HG02852 (cell line): ENCODE data around the gene KAT7.
"Not testable (repeated sequence)": the region's sequence is repeated elsewhere in the genome, so short reads cannot be mapped to it uniquely, and the experiment has no call there.

Source experiments
- ATAC-seq: cut with Tn5 transposase; IDR thresholded peaks from one replicate; pipeline ENCODE4 v1.9.1; 2021; ENCODE audit warnings: mild to moderate bottlenecking, moderate library complexity; ENCODE audit not compliant: unreplicated experiment

The KAT7 gene

GRCh38 chr17:49798182-49798581 is 9.7 kb downstream of the KAT7 start:
- ATAC-seq = no peak

- ATAC-seq = no peak
Measured at GRCh38 chr17:49798738-49799137, 10.3 kb downstream of the KAT7 start.

GRCh38 chr17:49809056-49809455 is 20.6 kb downstream of the KAT7 start:
- no peak for ATAC-seq

DNA sequence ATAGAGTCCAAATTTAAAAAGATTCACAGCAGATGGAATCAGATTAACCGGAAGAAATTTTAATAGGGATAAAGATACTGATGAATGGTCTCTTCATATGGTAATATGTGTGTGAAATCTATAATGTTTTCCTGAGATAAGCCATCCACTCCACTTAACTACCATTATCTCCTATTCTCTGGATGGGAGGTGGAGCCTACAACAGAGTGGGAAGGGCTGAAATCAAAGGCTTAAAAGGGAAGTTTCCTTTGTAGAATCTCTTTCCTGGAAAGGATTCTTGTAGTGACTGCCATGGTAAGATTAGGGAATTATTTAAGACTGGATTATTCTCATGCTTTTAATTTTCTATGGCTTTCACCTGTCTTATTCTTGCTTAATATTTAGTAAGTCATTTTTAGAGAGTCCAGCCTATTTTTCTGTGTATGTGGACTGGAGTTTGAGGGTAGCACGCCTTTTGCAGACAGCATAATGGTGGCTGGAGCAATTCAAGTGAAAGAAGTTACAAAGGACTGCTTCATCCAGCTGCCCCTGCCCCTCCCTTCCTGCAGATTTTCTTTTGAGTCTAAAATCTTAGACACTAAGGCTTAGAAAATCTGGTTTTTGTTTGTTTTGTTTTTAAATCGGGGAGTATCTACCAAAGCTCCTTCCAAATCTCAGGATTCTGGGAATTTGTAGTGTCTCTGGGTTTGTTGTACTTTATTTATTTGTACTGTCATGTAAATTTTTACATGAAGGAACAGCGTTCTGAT is 26.5 kb downstream of the KAT7 start:
- ATAC-seq = no peak

DNA sequence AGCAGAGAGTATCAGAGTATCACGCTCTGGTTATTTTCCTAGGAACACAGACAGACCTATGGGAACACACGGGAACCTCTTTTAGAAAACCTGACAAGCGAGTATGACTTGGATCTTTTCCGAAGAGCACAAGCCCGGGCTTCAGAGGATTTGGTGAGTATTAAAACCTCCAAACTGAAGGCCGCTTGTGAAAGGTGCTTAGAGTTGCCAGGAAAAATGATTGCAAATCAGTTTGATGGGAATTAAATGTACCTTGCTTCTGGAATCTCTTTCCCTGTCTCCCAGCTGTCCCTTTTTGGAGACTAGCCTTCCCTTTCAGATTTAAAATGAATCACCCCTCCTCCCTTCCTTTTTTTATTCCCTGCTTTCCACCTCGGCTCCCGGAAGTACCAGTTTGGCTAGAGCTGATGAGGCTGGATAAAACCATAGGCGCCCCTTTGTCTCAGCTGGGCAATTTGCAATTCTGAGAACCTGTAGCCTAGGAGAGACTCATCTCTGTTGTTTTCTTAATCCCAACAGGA is 27.3 kb downstream of the KAT7 start:
- ATAC-seq = no peak

GRCh38 chr17:49817993-49818392 is 29.5 kb downstream of the KAT7 start:
- no peak for ATAC-seq

GRCh38 chr17:49819138-49819537 is 30.7 kb downstream of the KAT7 start:
- no peak for ATAC-seq

DNA sequence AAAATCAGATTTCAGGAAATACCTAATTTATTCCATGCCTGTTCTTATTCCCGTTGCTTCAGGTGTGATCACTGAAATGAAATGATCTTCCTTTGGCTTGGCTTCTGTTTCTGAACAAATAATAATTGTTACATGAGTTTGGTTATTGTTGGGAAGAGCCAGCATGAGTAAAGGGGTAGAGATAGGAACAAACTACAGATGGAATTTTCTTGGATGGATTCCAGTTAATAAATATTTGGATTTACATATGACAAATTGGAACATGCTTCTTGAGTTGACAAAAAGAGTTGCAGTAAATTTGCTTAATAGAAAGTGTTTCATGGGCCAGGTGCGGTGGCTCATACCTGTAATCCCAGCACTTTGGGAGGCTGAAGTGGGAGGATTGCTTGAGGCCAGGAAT is 31.2 kb downstream of the KAT7 start:
- ATAC-seq = no peak

GRCh38 chr17:49820773-49821172 is 32.3 kb downstream of the KAT7 start:
- ATAC-seq = no peak

DNA sequence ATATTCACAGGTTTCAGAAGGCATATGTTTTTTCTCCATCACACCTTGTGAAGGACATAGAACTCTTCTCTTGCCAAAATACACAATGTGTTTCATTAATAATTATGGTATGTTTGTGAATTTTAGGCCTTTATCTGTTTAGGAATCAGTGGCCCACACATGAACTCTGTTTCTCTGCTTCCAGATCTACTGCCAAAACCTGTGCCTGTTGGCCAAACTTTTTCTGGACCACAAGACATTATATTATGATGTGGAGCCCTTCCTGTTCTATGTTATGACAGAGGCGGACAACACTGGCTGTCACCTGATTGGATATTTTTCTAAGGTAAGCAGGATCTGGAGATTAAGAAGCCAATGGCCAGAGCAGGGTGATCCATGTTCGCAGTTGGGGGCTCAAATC is 33.0 kb downstream of the KAT7 start:
- no peak for ATAC-seq

DNA sequence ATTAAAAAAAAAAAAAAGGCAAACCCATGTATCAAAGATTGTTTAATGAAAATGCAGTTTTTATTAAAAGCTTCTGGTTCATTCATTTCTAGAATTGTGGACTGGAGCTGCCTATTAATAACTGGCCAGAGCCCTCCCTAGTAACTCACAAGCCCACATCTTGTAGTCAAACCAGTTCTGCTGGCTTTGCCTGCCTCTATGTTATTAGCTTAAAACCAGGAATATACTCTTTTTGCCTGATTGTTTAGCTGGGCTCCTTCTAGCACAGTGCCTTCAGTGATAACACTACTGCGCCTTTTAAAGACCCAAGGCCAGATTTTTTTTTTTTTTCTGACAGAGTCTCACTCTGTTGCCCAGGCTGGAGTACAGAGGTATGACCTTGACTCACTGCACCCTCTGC is 33.4 kb downstream of the KAT7 start:
- no peak for ATAC-seq

GRCh38 chr17:49822829-49823228 is 34.3 kb downstream of the KAT7 start:
- ATAC-seq = no peak

DNA sequence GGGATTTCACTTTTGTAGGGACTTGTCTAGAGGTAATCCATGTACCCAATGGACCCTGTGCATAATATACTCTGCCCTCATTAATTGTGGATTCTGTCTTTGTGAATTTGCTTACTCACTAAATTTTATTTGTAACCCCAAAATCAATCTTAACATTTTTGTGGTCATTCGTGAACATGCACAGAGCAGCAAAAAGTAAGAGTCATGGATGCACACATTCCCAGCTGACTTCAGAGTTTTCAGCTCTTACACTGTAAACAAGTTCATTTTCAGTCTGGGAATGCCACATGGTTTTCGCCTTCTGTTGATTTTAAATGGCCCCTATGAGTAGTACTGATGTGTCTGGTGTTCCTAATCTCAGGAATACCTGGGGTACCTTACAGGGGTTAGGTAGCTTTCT is 35.1 kb downstream of the KAT7 start:
- no peak for ATAC-seq

DNA sequence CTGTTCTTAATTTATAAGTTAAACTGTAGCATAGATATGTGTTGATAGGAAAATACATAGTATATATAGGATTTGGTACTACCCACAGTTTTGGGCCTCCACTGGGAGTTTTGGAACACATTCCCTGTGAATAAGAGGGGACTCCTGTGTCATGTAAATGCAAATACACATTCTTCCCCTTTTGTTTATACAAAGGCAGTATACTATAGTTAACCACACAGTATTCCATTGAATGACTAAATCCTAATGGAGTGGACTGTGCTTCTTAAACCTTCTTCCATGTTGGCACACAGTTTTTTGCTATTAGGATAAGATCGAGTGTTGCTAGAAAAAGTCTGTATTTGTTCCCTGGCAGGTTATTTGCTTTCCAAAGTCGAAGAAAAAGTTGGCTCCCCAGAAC is 37.2 kb downstream of the KAT7 start:
- ATAC-seq = no peak

DNA sequence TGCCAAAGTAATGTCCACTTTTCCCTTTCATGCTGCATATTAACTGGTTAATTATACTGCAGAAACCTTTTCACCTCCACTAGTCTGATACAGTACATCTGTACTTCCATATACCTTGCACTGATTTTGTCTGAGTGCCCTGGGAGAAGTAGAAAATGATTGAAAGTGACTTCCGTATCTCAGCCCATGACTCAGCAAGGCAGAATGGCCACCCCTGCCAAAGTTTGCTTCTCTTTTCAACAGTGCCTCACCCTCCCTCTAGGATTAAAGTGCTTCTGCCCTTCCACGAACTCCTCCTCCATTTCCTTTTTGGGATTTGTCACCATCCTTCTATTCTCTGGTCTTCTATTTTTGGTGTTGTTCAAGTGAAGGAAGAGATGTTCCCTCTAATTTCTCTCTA is 39.8 kb downstream of the KAT7 start:
- ATAC-seq = not testable (repeated sequence)

DNA sequence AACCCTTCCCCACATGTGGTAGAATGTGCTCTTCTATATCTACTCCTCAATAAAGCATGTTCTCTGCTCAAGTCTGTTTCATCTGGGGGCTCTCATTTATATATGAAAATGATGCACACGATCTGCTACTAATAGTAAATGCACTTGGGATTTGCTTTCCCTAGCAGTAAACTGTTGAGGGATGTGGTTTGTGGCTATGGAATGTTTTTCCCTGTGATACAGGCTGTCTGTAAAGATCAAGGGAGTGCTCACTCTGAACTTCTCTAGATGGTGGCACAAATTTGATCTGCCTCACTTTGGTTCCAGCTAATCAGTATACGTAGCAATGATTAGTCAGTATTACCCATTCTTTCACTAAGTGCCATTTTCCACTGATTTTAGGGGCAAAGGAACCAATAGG is 40.5 kb downstream of the KAT7 start:
- ATAC-seq = no peak

DNA sequence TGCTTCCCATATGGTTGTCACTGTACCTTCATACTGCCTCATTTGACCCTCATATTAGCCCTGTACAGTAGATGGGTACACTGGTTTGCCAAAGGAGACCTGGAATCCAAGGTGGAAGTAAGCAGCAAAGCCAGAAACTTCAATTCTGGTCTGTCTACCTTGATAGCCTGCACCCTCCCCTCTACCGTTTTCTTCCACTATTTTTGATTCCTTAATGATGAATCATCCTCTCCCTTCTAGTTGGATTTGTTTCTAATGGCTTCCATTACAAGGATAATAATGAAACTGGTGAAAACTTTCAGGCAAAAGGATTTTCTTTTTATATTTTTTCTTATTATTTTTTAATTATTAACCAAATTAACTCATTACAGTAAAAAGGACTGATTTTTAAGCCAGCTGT is 42.1 kb downstream of the KAT7 start:
- no peak for ATAC-seq

DNA sequence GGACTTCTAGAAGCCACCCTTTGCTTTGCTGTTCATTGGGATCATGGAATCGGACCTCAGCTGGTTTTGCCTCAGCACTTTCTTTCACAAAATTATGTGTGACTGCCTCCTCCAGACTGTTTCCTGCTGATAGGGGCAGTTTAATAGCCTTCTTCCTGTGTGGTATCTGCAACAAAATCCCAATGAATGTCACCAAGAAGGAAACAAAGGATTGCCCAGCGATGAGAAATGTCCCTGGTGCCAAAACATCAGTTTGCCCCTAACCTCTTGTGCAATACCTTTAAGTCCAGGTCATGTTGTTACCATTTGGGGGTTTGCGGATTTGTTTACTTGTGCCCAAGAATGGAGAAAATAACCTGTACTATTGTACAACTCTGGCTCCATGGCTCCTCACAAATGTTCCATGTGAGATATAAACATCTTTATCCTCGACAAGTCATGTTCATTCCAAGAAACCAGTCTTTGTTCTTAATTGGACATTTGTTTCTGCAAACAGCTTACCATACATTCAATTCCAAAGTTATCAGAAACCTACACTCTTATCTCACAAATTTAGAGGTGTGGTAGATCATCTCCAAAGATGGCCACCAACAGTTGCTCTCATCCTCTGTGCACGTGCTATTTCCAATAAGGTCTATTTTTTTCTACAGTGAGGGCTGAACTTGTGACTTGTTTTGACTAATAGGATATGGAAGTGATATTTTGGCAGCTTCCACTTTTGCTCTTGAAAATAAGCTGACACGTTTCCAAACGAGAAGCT is 44.5 kb downstream of the KAT7 start:
- no peak for ATAC-seq

- ATAC-seq = no peak
Measured at GRCh38 chr17:49834118-49834743, 45.8 kb downstream of the KAT7 start.

DNA sequence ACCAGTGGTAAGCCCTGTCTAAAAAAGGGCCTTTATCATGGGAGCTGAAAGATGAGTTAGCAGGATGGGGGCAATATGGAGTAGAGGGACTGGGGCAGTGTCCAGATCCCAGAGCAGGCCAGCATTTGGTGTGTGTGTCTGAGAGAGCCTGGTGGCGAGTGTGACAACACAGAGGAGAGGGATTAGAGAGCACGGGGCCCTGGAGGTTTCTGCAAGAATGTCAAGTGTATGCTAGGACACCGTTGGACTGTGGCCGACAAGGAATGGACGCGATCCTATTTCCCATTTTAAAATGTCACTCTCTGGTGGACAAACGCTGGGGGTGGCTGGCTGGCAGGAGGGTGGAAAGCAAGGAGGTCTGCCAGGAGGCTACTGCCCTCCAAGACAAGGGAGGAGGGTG is 47.0 kb downstream of the KAT7 start:
- no peak for ATAC-seq

DNA sequence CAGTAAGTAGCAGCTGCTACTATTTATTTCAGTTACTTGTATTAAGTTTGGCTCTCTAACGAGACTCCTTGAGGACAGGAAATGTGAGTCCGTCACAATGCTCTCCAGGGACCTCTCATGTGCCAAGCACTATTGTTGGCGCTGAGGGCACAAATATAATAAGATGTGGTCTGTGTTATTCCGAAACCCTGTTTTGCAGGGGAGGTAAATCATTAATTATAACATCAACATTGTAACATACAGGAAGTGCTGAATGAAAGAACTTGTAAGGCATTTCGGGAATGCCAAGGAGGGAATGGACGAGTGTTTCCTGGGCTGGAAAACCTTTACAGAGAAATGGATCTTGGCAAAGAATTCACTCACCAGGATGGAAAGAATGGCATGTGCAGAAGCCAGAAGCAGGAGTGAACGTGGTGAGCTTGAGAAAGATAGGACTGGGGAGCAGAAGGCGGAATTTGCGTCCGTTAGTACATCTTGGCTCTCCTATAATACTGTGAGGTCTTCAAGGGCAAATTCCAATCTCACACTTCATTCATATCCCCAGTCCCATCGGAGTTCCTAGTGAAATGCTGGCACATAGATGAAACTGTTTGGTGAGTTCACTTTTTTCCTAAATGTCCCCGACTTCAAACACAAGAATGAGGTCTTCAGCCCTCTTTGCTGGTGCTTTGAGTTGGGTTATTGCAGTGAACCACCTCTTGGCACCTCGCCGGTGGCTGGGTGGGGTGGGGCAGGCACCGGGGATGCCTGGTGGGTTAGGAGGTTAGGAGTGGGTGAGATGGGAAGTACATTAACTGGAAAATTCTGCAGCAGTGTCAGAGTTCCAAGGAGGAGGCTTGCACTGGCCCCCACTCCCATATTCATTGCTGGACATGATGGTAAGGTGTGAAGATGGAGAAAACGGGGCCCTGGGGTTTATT is 47.9 kb downstream of the KAT7 start:
- no peak for ATAC-seq
